CD4-positive, alpha-beta T cell treated with Interleukin-4 for 1 hour (primary cell): Measurements from ENCODE around the gene OR5P2.
"Not testable (repeated sequence)": the region's sequence is repeated elsewhere in the genome, so short reads cannot be mapped to it uniquely, and the experiment has no call there.

Experiments used
- DNase-seq, 2 donors: peaks; one replicate each; pipeline ENCODE4 v3.0.0-alpha.2; 2020 to 2022

Gene OR5P2, protein sequence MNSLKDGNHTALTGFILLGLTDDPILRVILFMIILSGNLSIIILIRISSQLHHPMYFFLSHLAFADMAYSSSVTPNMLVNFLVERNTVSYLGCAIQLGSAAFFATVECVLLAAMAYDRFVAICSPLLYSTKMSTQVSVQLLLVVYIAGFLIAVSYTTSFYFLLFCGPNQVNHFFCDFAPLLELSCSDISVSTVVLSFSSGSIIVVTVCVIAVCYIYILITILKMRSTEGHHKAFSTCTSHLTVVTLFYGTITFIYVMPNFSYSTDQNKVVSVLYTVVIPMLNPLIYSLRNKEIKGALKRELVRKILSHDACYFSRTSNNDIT

DNA sequence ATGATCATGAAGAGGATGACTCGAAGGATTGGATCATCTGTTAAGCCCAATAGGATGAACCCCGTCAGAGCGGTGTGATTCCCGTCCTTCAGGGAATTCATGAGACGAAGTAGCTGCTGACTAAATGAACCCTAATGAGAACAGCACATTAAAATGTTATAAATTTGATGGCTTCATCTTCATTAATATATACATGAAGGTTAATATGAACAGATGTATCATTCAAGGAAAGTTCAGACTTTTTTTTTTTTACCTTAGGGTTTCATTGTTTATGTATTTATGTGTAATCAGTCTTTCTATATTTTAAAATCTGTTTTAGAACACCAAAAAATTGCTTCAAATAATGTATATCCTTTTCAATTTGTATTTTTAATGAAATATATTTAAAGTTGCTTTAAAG, at the start of gene OR5P2:
Gene OR5P2, minus strand, starts transcription at position 101 of the 400 bp plus-strand sequence. Its CDS starts 0 bp downstream, at position 101.
- no peak for DNase-seq

DNA sequence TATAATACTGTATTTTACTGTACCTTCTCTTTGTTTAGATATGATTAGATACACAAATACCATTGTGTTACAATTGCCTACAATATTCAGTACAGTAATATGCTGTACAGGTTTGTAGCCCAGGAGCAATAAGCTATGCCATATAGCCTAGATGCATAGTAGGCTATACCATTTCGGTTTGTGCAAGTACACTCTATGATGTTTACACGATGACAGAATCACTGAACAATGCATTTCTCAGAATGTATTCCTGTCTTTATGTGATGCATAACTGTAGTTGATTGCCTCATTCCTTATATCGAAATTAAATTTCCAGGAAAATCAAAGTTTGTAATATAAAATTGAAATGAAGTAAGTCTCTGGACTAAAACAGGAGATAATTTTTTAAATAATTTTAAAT, 49.3 kb upstream of the OR5P2 start:
- DNase-seq = no peak

DNA sequence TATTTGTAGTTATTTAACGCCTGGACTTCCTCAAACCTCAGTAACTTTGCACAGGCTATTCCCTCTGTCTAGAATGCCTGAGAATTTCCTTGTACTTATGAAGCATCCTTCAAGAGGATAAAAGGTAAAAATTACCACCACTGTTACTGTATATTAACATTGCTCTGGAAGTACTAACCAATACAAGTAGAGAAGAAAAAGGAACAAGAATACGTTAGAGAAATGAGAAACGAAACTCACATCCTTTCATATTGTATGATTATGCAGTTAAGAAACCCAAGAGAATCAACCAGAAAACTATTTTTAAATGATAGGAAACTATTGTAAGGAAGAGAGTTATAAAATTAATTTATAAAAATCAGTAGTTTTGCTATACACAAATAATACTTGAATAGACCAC, 48.2 kb upstream of the OR5P2 start:
- no peak for DNase-seq

DNA sequence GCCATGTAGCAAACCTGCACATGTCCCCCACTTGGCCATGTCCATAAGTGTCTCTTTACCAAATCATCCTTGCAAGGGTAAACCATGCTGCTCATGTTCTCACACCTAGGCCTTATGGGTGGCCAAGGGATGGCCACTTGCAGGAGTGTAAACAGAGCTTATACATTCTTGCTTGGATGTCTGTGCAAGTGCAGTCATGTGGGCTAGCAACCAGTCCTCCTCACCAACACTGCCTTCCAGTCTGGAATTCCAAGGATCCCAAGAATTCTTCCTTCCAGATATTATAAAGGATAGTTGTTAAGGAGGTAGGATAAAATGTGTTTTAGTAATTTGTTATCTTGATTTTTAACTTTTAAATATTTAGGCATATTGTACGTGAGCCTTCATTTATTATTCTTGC, 47.8 kb upstream of the OR5P2 start:
- DNase-seq = no peak

DNA sequence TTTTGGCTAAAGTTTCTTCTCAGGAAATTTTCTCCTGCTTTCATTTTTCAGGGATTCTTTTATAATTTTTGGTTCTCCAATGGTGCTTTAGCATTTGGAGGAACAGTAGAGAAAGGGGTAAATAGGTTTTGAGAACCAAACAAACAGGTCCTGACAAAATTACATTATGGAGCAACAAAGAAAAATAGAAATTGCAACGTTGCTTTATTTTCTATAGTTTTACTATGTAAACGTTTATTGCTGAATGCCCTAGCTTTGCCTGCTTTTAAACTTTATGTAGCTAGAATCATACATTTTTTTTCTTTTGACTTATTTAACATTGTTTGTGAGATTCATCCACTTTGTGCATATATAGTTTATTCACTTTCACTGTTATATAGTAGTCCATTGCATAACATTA, 43.8 kb upstream of the OR5P2 start:
- DNase-seq = no peak

DNA sequence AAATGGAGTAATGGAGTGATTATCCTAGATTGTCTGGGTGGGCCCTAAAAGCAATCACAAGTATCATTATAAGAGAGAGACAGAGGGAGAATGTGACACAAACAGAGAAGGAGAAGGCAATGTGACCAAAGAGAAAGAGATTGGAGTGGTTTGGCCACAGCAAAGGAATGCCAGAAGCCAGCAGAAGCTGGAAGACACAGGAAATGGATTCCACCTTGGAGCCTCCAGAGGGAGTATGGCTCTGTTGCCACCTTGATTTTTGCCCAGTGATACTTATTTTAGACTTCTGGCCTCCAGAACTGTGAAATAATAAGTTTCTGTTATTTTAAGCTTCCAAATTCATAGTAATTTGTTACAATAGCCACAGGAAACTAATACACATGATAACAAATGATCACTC, 36.8 kb upstream of the OR5P2 start:
- no peak for DNase-seq

DNA sequence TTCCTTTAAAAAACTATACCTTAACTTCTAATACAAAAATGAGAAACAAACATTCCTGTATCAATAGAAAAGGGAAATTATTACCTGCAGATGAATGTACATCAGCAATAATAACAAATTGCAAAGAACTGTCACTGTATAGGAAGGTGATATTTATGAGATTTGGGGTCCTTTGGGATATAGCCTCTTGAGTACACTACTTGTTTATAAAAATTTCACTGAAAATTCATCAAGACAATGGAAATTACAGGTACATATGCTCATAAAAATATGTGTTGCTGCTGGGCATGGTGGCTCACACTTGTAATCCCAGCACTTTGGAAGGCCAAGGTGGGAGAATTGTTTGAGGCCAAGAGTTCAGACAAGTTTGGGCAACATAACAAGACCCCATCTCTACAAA, 34.0 kb upstream of the OR5P2 start, which contains the start of gene OR5P3:
Gene OR5P3, minus strand, starts transcription at position 101 of the 400 bp plus-strand sequence.
- DNase-seq = no peak

DNA sequence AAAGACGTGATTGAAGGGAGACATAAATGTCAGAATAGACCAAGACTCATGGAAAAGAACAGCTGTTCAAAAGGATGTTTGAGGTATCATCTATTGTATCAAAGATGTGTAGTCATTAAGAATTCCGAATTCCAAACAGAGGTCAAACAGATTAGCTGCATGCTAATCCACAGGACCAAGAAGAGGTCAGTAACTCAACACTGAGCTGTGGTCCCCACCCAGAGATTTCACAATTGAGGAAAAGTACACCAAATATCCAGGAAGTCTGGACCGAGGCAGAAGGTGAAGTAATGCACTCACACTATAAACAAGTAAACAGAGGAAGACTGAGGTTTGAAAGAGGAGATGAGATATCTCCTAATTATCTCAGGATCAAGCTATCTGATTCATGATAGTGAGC, 29.6 kb upstream of the OR5P2 start:
- no peak for DNase-seq

DNA sequence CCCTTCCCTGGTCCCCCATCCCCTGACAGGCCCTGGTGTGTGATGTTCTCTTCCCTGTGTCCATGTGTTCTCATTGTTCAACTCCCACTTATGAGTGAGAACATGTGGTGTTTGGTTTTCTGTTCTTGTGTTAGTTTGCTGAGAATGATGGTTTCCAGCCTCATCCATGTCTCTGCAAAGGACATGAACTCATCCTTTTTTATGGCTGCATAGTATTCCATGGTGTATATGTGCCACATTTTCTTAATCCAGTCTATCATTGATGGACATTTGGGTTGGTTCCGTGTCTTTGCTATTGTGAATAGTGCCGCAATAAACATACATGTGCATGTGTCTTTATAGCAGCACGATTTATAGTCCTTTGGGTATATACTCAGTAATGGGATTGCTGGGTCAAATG, 23.7 kb upstream of the OR5P2 start:
- not testable (repeated sequence) for DNase-seq

DNA sequence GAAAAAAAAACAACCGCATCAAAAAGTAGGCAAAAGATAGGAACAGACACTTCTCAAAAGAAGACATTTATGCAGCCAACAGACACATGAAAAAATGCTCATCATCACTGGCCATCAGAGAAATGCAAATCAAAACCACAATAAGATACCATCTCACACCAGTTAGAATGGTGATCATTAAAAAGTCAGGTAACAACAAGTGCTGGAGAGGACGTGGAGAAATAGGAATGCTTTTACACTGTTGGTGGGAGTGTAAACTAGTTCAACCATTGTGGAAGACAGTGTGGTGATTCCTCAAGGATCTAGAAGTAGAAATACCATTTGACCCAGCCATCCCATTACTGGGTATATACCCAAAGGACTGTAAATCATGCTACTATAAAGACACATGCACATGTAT, 18.2 kb upstream of the OR5P2 start:
- DNase-seq = not testable (repeated sequence)

DNA sequence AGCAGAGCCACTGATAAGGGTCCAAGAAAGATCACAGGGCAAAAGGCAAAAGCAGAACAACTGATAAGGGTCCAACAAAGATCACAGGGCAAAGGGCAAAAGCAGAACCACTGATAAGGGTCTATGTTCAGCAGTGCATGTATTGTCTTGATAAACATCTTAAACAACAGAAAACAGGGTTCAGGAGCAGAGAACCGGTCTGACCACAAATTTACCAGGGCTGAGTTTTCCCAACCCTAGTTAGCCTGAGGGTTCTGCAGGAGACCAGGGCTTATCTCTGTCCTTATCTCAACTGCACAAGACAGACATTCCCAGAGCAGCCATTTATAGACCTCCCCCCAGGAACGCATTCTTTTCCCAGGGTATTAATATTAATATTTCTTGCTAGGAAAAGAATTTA, 13.6 kb upstream of the OR5P2 start:
- DNase-seq = not testable (repeated sequence)

DNA sequence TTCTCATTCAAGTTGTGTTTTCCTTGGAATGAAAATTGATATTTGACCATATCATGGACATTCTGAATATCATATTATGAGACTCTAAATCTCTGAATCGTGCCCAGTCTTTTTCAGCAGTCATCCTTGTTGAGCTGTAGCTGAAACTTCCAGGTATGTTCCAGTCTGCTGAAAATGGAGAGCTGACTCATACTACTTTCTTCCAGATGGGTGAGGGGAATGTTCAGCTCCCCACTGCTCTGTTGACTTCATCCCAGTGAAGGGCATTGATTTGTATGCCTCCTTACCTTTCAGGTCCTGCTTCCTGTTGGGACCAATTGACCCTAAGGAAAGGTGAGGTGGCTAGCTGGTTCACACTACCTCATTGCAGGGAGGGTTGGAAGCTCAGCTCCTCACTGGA, 3.5 kb downstream of the OR5P2 start:
- no peak for DNase-seq

DNA sequence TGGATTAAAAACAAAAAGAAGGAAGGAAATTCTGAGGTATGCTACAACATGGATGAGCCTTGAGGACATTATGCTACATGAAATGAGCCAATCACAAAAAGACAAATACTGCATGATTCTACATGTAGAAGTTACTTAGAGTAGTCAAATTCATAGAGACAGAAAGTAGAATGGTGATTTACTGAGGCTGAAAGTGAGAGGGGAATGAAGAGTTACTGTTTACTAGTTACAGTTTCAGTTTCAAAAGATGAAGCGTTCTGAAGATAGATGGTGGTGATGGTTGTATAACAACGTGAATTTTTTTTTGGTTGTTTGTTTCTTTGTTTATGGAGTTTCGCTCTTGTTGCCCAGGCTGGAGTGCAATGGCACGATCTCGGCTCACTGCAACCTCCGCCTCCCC, 9.5 kb downstream of the OR5P2 start:
- no peak for DNase-seq

DNA sequence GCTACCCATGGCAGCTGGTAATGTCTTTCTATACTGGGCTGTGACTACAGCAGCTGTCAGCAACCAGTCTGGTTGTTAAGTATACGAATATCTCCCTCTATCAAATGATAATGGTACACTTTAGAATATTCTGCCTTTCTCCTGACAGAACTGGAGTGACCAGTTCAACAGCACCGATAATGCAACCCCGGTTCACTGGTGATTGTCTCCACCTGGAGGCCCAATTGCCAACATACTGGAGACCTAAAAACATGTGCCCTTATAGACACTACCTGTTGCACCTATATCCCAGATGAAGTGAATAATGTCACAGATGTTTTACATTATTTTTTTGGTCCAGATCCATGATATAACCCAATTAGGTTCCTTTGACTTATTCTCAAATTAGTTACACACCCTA, 21.1 kb downstream of the OR5P2 start:
- DNase-seq = no peak

DNA sequence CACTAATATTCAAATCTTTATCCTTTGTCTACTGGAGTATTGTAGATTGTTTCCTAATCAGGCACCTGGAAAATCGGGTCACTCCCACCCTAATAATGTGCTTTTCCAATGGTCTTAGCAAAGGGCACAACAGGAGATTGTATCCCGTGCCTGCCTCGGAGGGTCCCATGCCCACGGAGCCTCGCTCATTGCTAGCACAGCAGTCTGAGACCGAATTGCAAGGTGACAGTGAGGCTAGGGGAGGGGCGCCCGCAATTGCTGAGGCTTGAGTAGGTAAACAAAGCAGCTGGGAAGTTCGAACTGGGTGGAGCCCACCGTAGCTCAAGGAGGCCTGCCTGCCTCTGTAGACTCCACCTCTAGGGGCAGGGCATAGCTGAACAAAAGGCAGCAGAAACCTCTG, 32.4 kb downstream of the OR5P2 start:
- DNase-seq = not testable (repeated sequence)

DNA sequence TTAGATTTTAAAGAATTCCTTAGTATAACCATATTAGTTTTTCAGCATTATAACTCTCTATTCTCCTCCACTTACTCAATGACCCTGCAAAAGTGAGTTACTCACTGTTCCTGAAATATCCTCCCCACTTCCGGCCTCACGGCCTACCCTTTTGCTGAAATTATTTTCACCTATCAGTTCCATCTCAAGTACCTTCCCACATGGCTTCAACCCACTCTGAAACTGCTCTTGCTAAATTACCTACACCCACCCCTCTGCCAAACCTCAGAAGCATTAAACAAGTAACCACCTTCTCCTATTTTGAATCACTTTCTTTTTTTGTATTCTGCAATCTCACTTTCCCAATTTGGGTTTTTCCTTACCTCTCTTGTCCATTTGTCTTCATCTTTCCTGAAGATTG, 37.7 kb downstream of the OR5P2 start:
- DNase-seq = no peak

DNA sequence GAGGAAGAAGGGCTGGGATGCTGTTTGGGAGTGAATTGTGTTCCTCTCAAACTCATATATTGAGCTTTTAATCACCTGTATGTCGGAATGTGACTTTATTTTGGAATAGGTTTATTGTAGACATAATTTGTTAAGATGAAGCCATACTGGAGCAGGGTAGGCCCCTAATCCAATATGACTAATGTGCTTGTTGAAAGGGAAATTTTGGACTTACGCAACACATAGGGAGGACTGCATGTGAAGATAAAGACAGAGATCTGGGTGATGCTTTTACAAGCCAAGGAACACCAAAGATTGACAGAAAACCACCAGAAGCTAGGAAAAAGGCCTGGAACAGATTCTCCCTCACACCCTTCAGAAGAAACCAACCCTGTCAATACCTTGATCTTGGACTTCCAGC, 47.3 kb downstream of the OR5P2 start:
- DNase-seq = no peak
